HG02798 (cell line): ENCODE results near the gene PIGBOS1.

ENCODE experiments used
- ATAC-seq: cut with Tn5 transposase; IDR thresholded peaks from one replicate; pipeline ENCODE4 v1.9.1; 2021; ENCODE audit warnings: mild to moderate bottlenecking; ENCODE audit not compliant: unreplicated experiment, poor library complexity

The PIGBOS1 gene

GRCh38 chr15:55270291-55270690 is 48.6 kb downstream of the PIGBOS1 start:
- no peak for ATAC-seq

GRCh38 chr15:55268176-55268695 is 50.7 kb downstream of the PIGBOS1 start:
- ATAC-seq = no peak

GRCh38 chr15:55267401-55268175 is 51.3 kb downstream of the PIGBOS1 start:
- peak; percentile 78 for ATAC-seq
